Fibroblast of upper back skin (primary cell): ENCODE results near the gene PGF.
A peak's percentile ranks its signal among the peaks of the same experiment; 100 is the strongest.
"Not testable (repeated sequence)": the region's sequence is repeated elsewhere in the genome, so short reads cannot be mapped to it uniquely, and the experiment has no call there.

ENCODE experiments used
- DNase-seq: peaks from one replicate; pipeline ENCODE4 v3.0.0-alpha.2; 2013

PGF gene

GRCh38 chr14:74955229-74956026 is at the start of gene PGF:
TSS of gene PGF (minus strand) at chr14:74955597. CDS start at chr14:74955242, 355 bp downstream.
- peak; percentile 54 for DNase-seq

GRCh38 chr14:75003250-75004027 is 48.0 kb upstream of the PGF start:
- no peak for DNase-seq

- DNase-seq = peak; percentile 97
These were observed 47.2 kb upstream of the PGF start, which contains the start of gene EIF2B2 for GRCh38 chr14:75002392-75003249. TSS of gene EIF2B2 (plus strand) at chr14:75002921. CDS start at chr14:75002991, 70 bp downstream.

- DNase-seq = no peak
These were observed 46.5 kb upstream of the PGF start for GRCh38 chr14:75001899-75002298.

GRCh38 chr14:75001261-75001660 is 45.9 kb upstream of the PGF start:
- DNase-seq = no peak

- DNase-seq = not testable (repeated sequence)
These were observed 40.4 kb upstream of the PGF start for GRCh38 chr14:74995781-74996180.

- DNase-seq = not testable (repeated sequence)
These were observed 38.8 kb upstream of the PGF start for GRCh38 chr14:74994182-74994581.

GRCh38 chr14:74988993-74989392 is 33.6 kb upstream of the PGF start:
- no peak for DNase-seq

- DNase-seq = peak; percentile 42
These were observed 32.7 kb upstream of the PGF start for GRCh38 chr14:74988131-74988530.

GRCh38 chr14:74985806-74986205 is 30.4 kb upstream of the PGF start:
- no peak for DNase-seq

- DNase-seq = no peak
These were observed 29.6 kb upstream of the PGF start for GRCh38 chr14:74985028-74985310.

GRCh38 chr14:74984236-74985027 is 29.0 kb upstream of the PGF start:
- no peak for DNase-seq

GRCh38 chr14:74983343-74983742 is 27.9 kb upstream of the PGF start:
- DNase-seq = no peak

GRCh38 chr14:74982661-74983060 is 27.3 kb upstream of the PGF start:
- no peak for DNase-seq

GRCh38 chr14:74981833-74982232 is 26.4 kb upstream of the PGF start:
- no peak for DNase-seq

GRCh38 chr14:74981462-74981782 is 26.0 kb upstream of the PGF start:
- no peak for DNase-seq

- DNase-seq = peak; percentile 58
These were observed 25.5 kb upstream of the PGF start for GRCh38 chr14:74980731-74981461.

- no peak for DNase-seq
These were observed 25.0 kb upstream of the PGF start for GRCh38 chr14:74980398-74980730.

- DNase-seq = peak; percentile 41
These were observed 24.3 kb upstream of the PGF start for GRCh38 chr14:74979442-74980397.

- no peak for DNase-seq
These were observed 23.6 kb upstream of the PGF start for GRCh38 chr14:74979029-74979428.

- DNase-seq = no peak
These were observed 23.1 kb upstream of the PGF start for GRCh38 chr14:74978416-74978947.
